ENCODE results near the gene IMPA2.

DNA sequence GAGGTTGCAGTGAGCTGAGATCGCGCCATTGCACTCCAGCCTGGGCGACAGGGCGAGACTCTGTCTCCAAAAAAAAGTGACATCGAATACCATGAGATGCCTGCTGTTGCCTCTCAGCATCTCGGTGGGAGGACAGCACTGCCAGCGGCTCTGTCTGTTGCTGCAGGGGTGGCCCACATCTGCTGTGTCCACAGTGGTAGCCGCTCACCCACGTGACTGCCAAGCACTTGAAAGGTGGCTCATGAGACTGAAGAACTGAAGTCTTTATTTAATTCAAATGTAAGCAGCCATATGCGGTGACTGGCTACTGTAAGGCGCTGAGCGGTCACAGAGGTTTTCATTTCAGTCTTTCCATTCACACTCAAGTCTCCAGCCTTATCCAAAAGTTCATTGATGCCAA lies 25.8 kb downstream of the IMPA2 start:
- TF ChIP-seq, protein P1, sequence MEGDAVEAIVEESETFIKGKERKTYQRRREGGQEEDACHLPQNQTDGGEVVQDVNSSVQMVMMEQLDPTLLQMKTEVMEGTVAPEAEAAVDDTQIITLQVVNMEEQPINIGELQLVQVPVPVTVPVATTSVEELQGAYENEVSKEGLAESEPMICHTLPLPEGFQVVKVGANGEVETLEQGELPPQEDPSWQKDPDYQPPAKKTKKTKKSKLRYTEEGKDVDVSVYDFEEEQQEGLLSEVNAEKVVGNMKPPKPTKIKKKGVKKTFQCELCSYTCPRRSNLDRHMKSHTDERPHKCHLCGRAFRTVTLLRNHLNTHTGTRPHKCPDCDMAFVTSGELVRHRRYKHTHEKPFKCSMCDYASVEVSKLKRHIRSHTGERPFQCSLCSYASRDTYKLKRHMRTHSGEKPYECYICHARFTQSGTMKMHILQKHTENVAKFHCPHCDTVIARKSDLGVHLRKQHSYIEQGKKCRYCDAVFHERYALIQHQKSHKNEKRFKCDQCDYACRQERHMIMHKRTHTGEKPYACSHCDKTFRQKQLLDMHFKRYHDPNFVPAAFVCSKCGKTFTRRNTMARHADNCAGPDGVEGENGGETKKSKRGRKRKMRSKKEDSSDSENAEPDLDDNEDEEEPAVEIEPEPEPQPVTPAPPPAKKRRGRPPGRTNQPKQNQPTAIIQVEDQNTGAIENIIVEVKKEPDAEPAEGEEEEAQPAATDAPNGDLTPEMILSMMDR (conservative IDR thresholded peaks at IDR 0.05; ENCODE audit: low read length), result no peak
- TF ChIP-seq EZH2phosphoT487 (IDR thresholded peaks at IDR 0.05; ENCODE audit: borderline replicate concordance), result no peak
